Mammary epithelial cell (primary cell): ENCODE measurements around the gene GSTT2B.

Experiments used
- EZH2 ChIP-seq: IDR thresholded peaks from 2 replicates; pipeline ENCODE4 v1.6.1; 2012; ENCODE audit warnings: low read length, inconsistent platforms, borderline replicate concordance
- TF ChIP-seq, protein P1 (sequence below), 2 donors: IDR thresholded peaks in 1 of 2; conservative IDR thresholded peaks in 1 of 2; 2 replicates each; pipeline ENCODE4 v1.5.1; 2011 to 2012; ENCODE audit warnings: inconsistent platforms in 2 of 2, low read length in 2 of 2, mild to moderate bottlenecking in 2 of 2, control low read depth in 1 of 2, low read depth in 1 of 2; ENCODE audit not compliant: insufficient read depth in 1 of 2; ENCODE audit errors: extremely low read depth in 1 of 2

DNA sequence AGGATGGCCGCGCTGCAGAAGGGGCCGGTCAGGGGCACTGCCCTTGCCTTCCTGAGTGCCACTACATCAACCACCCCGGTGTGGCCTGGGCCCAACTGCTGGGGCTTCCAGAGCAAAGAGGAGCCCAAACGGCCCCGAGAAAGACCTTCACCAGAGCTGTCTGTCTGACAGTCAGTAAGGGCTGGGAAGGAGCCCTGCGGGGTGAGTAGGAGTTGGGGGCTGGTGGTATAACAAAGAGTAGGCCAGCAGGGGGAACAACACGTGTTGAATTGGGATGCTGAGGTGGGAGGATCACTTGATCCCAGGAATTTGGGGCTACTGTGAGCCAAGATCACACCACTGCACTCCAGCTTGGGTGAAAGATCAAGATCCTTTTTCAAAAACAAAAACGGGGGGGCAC lies 40.3 kb upstream of the GSTT2B start:
- TF ChIP-seq, protein P1, sequence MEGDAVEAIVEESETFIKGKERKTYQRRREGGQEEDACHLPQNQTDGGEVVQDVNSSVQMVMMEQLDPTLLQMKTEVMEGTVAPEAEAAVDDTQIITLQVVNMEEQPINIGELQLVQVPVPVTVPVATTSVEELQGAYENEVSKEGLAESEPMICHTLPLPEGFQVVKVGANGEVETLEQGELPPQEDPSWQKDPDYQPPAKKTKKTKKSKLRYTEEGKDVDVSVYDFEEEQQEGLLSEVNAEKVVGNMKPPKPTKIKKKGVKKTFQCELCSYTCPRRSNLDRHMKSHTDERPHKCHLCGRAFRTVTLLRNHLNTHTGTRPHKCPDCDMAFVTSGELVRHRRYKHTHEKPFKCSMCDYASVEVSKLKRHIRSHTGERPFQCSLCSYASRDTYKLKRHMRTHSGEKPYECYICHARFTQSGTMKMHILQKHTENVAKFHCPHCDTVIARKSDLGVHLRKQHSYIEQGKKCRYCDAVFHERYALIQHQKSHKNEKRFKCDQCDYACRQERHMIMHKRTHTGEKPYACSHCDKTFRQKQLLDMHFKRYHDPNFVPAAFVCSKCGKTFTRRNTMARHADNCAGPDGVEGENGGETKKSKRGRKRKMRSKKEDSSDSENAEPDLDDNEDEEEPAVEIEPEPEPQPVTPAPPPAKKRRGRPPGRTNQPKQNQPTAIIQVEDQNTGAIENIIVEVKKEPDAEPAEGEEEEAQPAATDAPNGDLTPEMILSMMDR (conservative IDR thresholded peaks at IDR 0.05 in 1 of 2, IDR thresholded peaks at IDR 0.05 in 1 of 2; ENCODE audit: extremely low read depth in 1 of 2, insufficient read depth in 1 of 2, low read depth in 1 of 2, low read length in 2 of 2) = no peak
- TF ChIP-seq EZH2 = no peak
